ENCODE results near the gene MSTN. TPM values are rescaled to one million over a fixed set of nuclear protein-coding genes. Genes with fewer than 3 reads are reported as not detected.

MSTN gene
- total RNA-seq, 4 donors from 2014 or later = 0.13 to 0.21 (median 0.19) TPM; not detected in 1

GRCh38 chr2:190082118-190082517 is 19.6 kb upstream of the MSTN start:
- no peak overlapping the region for H3K4me3 ChIP-seq
- no peak for DNase-seq
- H3K27me3 ChIP-seq = no peaks in the 10 kb centered on the region
- no peak for TF ChIP-seq POLR2A (IDR thresholded peaks at IDR 0.05)
- TF ChIP-seq CTCF (IDR thresholded peaks at IDR 0.05) = no peak
- H3K9me3 ChIP-seq = no peaks in the 10 kb centered on the region
- H3K36me3 ChIP-seq = no peaks in the 10 kb centered on the region
- no peaks in the 10 kb centered on the region for H3K4me1 ChIP-seq
- H3K27ac ChIP-seq = no peak overlapping the region
- intact Hi-C loops (cut with DNase I) = no loop called here
- WGBS, 2 donors = 100% methylated on average over 1 of the region's 1 CpG

GRCh38 chr2:190080527-190081049 is 18.1 kb upstream of the MSTN start:
- intact Hi-C loops (cut with DNase I) = no loop called here
- Histone ChIP-seq H3K27ac (no peak overlapping the region), H3K27me3 (no peaks in the 10 kb centered on the region), H3K4me3 (no peak overlapping the region), H3K4me1 (no peaks in the 10 kb centered on the region), H3K9me3 (no peaks in the 10 kb centered on the region), H3K36me3 (no peaks in the 10 kb centered on the region)
- DNase-seq = no peak
- TF ChIP-seq POLR2A (IDR thresholded peaks at IDR 0.05) = no peak
- TF ChIP-seq CTCF (IDR thresholded peaks at IDR 0.05) = no peak

GRCh38 chr2:190079160-190079559 is 16.6 kb upstream of the MSTN start:
- Histone ChIP-seq H3K4me1 (no peaks in the 10 kb centered on the region), H3K27ac (no peak overlapping the region), H3K36me3 (no peaks in the 10 kb centered on the region), H3K4me3 (no peak overlapping the region), H3K9me3 (no peaks in the 10 kb centered on the region), H3K27me3 (no peaks in the 10 kb centered on the region)
- intact Hi-C loops (cut with DNase I) = no loop called here
- 87 to 90% methylated on average over 2 of the region's 2 CpGs for WGBS, 2 donors
- DNase-seq = no peak
- no peak for TF ChIP-seq POLR2A (IDR thresholded peaks at IDR 0.05)

GRCh38 chr2:190075623-190076022 is 13.1 kb upstream of the MSTN start:
- H3K27ac ChIP-seq = no peak overlapping the region
- TF ChIP-seq CTCF (IDR thresholded peaks at IDR 0.05) (no peak), POLR2A (IDR thresholded peaks at IDR 0.05) (no peak)
- intact Hi-C loops (cut with DNase I) = no loop called here

GRCh38 chr2:190069936-190070696 is 7.6 kb upstream of the MSTN start:
- WGBS, 2 donors = 46 to 49% methylated on average over 3 of the region's 3 CpGs
- no peak overlapping the region for H3K4me3 ChIP-seq
- H3K4me1 ChIP-seq = no peaks in the 10 kb centered on the region
- H3K36me3 ChIP-seq = no peaks in the 10 kb centered on the region
- intact Hi-C loops (cut with DNase I) = loop anchor here (5.0 kb wide), 1 partner anchor 43 kb away; no protein-coding TSS in a partner anchor
- H3K27me3 ChIP-seq = no peaks in the 10 kb centered on the region
- no peak for DNase-seq
- TF ChIP-seq CTCF (IDR thresholded peaks at IDR 0.05) = peak in 5 of 6 experiments; percentile 27 to 67 (median 44)
- TF ChIP-seq POLR2A (IDR thresholded peaks at IDR 0.05) = no peak
- no peak overlapping the region for H3K27ac ChIP-seq
- no peaks in the 10 kb centered on the region for H3K9me3 ChIP-seq

More at GRCh38 chr2:190075623-190076022, 13.1 kb upstream of the MSTN start:
- Histone ChIP-seq H3K4me3 (no peak overlapping the region), H3K9me3 (no peaks in the 10 kb centered on the region), H3K27me3 (no peaks in the 10 kb centered on the region), H3K4me1 (no peaks in the 10 kb centered on the region), H3K36me3 (no peaks in the 10 kb centered on the region)
- no peak for DNase-seq
